ENCODE measurements around the gene TMEM178B.

The TMEM178B gene

GRCh38 chr7:141436575-141437075 is 362.8 kb downstream of the TMEM178B start:
- DNase-seq: no peak

GRCh38 chr7:141439164-141439563 is 365.3 kb downstream of the TMEM178B start:
- no peak for DNase-seq

GRCh38 chr7:141439776-141440175 is 365.9 kb downstream of the TMEM178B start:
- DNase-seq: no peak

- no peak for DNase-seq
These were observed 368.2 kb downstream of the TMEM178B start for GRCh38 chr7:141441837-141442627.

GRCh38 chr7:141442781-141443180 is 368.9 kb downstream of the TMEM178B start:
- no peak for DNase-seq

- no peak for DNase-seq
These were observed 371.1 kb downstream of the TMEM178B start for GRCh38 chr7:141444961-141445360.

- no peak for DNase-seq
These were observed 377.4 kb downstream of the TMEM178B start for GRCh38 chr7:141451232-141451631.

- DNase-seq: no peak
These were observed 379.0 kb downstream of the TMEM178B start for GRCh38 chr7:141452911-141453310.

- no peak for DNase-seq
These were observed 380.5 kb downstream of the TMEM178B start for GRCh38 chr7:141454338-141454737.

GRCh38 chr7:141455723-141456122 is 381.9 kb downstream of the TMEM178B start:
- DNase-seq: no peak

GRCh38 chr7:141456298-141456697 is 382.4 kb downstream of the TMEM178B start:
- no peak for DNase-seq

- DNase-seq: no peak
These were observed 382.8 kb downstream of the TMEM178B start for GRCh38 chr7:141456711-141457110.

GRCh38 chr7:141460781-141461715 is 387.2 kb downstream of the TMEM178B start:
- no peak for DNase-seq

- DNase-seq: no peak
These were observed 388.1 kb downstream of the TMEM178B start for GRCh38 chr7:141461924-141462323.

- DNase-seq: no peak
These were observed 389.1 kb downstream of the TMEM178B start for GRCh38 chr7:141462958-141463357.

- DNase-seq: no peak
These were observed 390.1 kb downstream of the TMEM178B start for GRCh38 chr7:141463986-141464385.

GRCh38 chr7:141464551-141464950 is 390.7 kb downstream of the TMEM178B start:
- DNase-seq: no peak

GRCh38 chr7:141466151-141466904 is 392.5 kb downstream of the TMEM178B start:
- no peak for DNase-seq

GRCh38 chr7:141468341-141468740 is 394.5 kb downstream of the TMEM178B start:
- DNase-seq: no peak

- no peak for DNase-seq
These were observed 401.8 kb downstream of the TMEM178B start for GRCh38 chr7:141475679-141476078.

- no peak for DNase-seq
These were observed 404.0 kb downstream of the TMEM178B start for GRCh38 chr7:141477865-141478264.

GRCh38 chr7:141478845-141479244 is 405.0 kb downstream of the TMEM178B start:
- no peak for DNase-seq

- no peak for DNase-seq
These were observed 407.1 kb downstream of the TMEM178B start for GRCh38 chr7:141480953-141481352.
